GM18511 (cell line): ENCODE measurements around the gene ARHGAP20.

ENCODE experiments used
- ATAC-seq: cut with Tn5 transposase; IDR thresholded peaks from one replicate; pipeline ENCODE4 v1.9.1; 2021; ENCODE audit warnings: mild to moderate bottlenecking, moderate library complexity; ENCODE audit not compliant: unreplicated experiment

The ARHGAP20 gene

GRCh38 chr11:110720431-110721275 lies 8.4 kb upstream of the ARHGAP20 start:
- no peak for ATAC-seq

- no peak for ATAC-seq
Measured at GRCh38 chr11:110716361-110716760, 4.1 kb upstream of the ARHGAP20 start.

DNA sequence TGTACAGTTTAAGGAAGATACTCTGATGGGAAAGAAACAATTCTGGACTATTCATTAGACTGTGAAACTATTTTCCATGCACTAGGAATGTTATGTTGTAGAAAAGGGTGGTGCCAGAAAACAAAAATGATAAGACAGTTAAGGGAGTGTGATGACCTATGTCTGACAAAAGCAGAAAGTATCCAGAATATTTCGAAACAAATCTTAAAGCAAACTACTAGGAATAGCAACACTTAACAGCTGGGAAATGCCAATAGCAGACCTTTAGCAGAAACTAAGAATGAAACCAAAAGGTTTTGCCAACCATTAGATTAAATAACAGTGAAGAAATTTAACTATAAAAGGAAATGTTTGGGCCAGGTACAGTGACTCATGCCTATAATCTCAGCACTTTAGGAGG lies 3.3 kb upstream of the ARHGAP20 start:
- no peak for ATAC-seq

- no peak for ATAC-seq
Measured at GRCh38 chr11:110713449-110713776, 1.2 kb upstream of the ARHGAP20 start.

DNA sequence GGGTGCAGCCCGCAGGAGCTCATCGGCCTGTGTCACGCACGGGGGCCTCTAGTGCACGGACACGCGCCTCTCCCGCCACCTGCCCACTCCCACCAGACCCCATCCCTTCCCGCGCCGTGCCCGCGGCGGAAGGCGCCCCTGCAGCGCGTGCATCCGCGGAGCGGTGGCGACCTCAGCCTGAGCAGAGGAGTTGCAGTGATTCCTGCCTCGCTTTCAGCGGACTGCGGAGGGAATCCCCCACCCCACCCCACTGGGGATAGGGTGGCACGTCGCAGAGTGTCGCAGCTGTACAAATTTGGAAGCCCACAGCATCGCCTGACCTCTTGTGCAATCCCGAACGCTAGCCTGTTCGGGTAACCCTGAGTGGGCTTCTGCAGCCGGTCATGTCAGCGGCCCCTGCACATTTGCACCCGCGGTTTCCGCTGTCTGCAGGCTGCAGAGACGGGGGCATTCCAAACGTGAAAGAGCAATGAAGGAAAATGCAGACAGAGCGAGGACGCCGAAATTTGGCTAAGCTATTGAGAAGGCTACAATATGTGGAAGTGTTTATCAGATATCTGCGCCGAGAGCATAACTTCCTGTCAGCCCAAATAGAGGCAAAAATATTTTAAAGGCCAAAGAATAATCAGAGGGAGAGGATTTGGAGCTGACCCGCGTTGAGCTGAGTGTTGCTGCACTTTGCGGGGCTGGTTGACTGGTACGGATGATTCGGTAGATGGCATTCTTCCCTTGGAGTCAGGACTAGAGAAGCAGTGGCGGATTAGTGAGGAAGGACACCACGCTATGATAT lies 617 bp upstream of the ARHGAP20 start:
- ATAC-seq, result peak; percentile 23

DNA sequence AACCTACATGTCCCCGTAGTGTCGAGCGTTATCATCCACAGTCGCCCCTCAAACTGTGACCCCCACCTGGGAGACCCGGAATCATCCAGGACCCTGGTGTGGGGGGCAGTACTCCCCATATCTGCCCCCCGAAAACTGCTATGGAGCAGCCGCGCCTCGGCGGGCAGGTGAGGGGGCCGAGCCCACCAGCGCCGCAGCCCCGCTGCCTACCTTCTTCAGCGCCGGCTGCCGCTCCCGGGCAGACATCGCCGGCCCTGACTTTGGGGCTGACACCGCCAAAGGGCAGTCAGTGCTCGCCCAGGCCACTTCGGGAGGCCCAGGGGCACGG lies 825 bp downstream of the ARHGAP20 start:
- no peak for ATAC-seq

- ATAC-seq, result no peak
Measured at GRCh38 chr11:110710628-110711381, 1.4 kb downstream of the ARHGAP20 start.

DNA sequence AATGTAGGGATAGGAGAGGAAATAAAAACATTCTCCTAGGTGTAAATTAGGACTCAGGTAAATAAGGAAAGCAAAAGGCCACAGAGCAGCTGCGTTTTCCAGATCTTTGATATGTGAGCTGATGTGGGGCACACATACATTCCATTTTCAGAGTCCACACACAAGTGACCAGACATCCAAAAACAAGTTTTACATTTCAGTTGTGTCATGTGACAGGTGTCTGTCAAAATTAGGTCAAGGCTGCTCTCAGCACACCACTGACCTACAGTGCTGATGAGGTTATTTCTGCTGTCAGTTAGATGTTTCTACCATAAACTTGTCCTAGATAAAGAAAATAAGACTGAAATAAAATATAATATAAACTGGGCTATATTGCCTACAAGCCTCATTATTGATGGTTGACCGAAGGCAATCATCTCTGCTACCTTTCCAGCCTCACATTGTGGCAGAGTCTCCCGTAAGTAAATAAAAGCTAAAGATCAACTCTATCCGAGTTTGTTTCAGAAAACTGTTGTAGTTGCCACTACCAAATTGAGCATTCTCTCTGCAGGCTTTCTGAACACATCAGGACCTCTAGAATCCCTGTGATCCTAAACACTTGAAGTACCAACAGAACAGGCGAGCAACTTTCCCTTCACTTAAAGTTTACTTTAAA lies 7.9 kb downstream of the ARHGAP20 start:
- no peak for ATAC-seq

GRCh38 chr11:110691926-110692325 lies 20.3 kb downstream of the ARHGAP20 start:
- ATAC-seq, result no peak

- ATAC-seq, result no peak
Measured at GRCh38 chr11:110689306-110689705, 22.9 kb downstream of the ARHGAP20 start.

GRCh38 chr11:110679323-110679975 lies 32.8 kb downstream of the ARHGAP20 start:
- no peak for ATAC-seq

- no peak for ATAC-seq
Measured at GRCh38 chr11:110675548-110675947, 36.7 kb downstream of the ARHGAP20 start.

DNA sequence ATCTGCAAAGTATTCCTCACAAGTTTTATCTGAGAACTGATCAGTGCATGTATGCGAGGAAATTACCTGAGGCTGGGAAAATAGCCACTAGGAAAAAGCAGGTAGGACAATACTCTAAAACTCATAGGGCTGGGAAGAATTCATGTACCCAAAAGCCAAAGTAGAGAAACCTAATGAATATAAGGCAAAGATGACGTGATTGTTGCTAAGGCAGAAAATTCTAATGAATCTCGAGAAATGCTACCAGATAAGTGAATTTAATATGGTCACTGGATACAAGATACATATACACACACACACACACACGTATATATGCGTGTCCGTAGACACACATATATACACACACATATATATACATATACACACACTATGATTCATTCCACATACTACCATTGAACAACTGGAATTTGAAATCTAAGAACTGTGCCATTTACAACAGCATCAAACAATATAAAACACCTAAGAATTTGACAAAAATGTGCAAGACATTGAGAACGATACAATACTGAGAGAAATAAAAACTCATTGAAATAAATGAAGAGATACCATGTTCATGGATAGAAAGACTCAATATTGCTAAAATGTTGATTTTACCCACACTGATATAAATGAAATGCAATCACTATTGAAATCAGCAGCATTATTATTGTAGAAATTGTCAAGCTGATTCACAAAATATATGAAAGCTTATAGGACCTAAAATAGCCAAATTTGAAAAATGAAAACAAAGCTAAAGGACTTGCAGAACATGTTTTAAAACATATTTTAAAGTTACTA lies 46.4 kb downstream of the ARHGAP20 start:
- no peak for ATAC-seq

GRCh38 chr11:110655967-110656366 lies 56.3 kb downstream of the ARHGAP20 start:
- ATAC-seq, result no peak

DNA sequence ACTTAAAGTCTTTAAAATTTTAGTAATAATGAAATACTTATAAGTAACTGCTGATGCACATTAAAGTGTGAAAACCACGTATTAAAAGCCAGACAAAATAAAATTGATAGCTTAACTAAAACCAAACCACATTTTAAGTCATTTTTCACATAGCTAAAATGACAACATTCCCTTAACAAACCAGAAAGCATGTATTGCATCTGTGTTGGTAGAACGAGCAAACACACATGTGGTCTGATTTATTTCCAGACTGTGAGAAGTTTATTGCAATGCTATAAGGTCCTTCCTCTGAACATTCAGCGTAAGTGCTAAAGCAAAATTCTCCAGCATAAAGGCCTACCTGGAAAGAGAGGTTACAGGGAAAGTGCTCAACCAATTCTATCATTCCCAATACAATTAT lies 57.8 kb downstream of the ARHGAP20 start:
- ATAC-seq, result no peak

DNA sequence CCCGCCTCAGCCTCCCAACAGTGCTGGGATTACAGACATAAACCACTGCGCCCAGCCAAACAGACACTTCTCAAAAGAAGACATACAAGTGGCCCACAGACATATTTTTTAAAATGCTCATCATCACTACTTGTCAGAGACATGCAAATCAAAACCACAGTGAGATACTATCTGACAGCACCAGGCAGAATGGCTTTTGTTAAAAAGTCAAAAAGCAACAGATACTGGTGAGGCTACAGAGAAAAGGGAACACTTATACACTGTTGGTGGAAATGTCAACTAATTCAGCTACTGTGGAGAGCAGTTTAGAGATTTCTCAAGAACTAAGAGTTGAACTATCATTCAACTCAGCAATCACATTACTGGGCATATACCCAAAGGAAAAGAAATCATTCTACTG lies 67.0 kb downstream of the ARHGAP20 start:
- no peak for ATAC-seq

DNA sequence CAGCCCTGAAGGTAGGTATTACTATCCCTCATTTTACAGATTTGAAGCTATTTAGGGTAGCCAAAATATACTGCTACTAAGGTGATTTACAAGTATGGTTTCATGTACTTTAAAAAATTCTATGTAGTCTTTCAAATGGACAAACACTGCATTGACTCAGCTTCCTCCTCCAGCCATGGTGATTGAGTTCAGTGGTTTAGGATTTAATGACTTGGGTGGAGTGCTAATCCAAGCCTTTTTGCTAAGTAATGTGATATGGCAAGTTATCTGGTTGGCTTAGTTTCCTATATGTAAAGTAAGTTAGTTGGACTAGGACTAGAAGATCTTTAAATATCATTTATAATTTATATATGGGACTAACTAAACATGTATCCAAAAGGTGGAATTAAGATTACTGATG lies 77.9 kb downstream of the ARHGAP20 start:
- no peak for ATAC-seq

GRCh38 chr11:110631551-110631950 lies 80.7 kb downstream of the ARHGAP20 start:
- ATAC-seq, result no peak

- no peak for ATAC-seq
Measured at GRCh38 chr11:110629594-110629993, 82.6 kb downstream of the ARHGAP20 start.

GRCh38 chr11:110621826-110622225 lies 90.4 kb downstream of the ARHGAP20 start:
- ATAC-seq, result no peak
